ENCODE data around the gene DNMT3A.

DNMT3A gene

DNA sequence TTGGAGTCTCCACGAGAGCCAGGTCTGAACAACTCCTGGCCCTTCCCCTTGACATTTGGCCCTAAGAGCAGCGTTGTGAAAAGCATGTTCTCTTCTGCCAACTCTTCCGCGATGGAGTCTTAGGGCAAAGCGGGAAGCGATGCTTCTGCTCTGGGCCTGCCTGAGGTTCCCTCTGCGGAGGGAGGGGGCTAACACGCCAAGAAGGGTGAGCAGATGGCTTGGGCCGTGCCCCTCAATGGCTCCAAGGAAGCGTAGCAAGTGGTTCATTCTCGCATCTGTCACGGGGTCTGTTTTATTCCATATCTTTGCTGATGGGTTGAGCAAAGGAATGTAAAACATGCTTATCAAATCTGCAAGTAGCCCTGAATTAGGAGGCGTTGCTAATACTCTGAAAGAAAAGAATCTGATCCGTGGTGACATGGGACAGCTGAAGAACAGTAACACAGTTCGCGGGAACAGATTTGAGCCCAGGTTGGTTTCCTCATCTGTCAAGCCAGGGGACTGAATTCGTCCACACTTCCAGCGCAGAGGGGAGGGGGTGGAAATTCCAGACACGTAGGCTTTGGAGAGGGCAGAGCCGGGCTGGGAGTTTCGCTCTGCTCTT, 38.0 kb downstream of the DNMT3A start:
- no peak for TF ChIP-seq TAF1 (IDR thresholded peaks at IDR 0.05; ENCODE audit: borderline replicate concordance, insufficient read depth, low read length)

DNA sequence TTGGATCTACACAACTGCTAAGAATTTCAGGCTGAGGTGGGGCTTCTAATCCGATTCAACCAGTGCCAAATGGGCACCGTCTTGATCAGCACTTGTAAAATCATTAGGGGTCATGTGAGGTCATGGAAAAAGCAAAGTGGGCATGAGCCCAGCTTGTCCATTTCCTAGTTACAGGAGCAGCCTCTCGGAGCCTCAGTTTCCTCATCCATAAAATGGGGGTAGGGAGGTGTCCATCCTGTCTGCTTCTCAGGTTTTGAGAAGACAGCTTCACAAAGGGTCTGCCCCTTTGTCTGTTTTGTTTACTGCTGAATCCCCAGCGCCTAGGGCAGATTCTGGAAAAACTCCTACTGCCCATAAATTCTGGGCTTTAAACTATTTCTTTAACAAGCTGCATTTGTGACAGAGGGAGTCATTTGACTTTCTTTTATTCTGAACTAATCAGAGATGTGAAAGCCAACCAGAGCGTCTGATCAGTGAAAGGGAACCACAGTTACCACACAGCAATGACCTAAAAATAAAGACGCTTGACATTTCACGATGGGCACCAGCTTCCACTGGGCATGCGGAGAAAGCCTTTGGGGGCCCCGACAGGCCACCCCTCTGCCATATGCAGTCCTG, 38.9 kb downstream of the DNMT3A start:
- TF ChIP-seq TAF1 (IDR thresholded peaks at IDR 0.05; ENCODE audit: borderline replicate concordance, insufficient read depth, low read length): no peak
- TF ChIP-seq, protein P1, sequence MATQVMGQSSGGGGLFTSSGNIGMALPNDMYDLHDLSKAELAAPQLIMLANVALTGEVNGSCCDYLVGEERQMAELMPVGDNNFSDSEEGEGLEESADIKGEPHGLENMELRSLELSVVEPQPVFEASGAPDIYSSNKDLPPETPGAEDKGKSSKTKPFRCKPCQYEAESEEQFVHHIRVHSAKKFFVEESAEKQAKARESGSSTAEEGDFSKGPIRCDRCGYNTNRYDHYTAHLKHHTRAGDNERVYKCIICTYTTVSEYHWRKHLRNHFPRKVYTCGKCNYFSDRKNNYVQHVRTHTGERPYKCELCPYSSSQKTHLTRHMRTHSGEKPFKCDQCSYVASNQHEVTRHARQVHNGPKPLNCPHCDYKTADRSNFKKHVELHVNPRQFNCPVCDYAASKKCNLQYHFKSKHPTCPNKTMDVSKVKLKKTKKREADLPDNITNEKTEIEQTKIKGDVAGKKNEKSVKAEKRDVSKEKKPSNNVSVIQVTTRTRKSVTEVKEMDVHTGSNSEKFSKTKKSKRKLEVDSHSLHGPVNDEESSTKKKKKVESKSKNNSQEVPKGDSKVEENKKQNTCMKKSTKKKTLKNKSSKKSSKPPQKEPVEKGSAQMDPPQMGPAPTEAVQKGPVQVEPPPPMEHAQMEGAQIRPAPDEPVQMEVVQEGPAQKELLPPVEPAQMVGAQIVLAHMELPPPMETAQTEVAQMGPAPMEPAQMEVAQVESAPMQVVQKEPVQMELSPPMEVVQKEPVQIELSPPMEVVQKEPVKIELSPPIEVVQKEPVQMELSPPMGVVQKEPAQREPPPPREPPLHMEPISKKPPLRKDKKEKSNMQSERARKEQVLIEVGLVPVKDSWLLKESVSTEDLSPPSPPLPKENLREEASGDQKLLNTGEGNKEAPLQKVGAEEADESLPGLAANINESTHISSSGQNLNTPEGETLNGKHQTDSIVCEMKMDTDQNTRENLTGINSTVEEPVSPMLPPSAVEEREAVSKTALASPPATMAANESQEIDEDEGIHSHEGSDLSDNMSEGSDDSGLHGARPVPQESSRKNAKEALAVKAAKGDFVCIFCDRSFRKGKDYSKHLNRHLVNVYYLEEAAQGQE (IDR thresholded peaks at IDR 0.05; ENCODE audit: insufficient read depth in 1 of 2, low read depth in 2 of 2, low read length in 2 of 2): no peak
- TF ChIP-seq POLR2AphosphoS5 (IDR thresholded peaks at IDR 0.05; ENCODE audit: low read depth, low read length): no peak
- TF ChIP-seq FOXP2 (optimal IDR thresholded peaks at IDR 0.05; ENCODE audit: borderline replicate concordance, extremely low read depth, extremely low read length, insufficient read depth): no peak
- no peak for TF ChIP-seq SIN3A (IDR thresholded peaks at IDR 0.05; ENCODE audit: borderline replicate concordance, insufficient read depth, low read length)

DNA sequence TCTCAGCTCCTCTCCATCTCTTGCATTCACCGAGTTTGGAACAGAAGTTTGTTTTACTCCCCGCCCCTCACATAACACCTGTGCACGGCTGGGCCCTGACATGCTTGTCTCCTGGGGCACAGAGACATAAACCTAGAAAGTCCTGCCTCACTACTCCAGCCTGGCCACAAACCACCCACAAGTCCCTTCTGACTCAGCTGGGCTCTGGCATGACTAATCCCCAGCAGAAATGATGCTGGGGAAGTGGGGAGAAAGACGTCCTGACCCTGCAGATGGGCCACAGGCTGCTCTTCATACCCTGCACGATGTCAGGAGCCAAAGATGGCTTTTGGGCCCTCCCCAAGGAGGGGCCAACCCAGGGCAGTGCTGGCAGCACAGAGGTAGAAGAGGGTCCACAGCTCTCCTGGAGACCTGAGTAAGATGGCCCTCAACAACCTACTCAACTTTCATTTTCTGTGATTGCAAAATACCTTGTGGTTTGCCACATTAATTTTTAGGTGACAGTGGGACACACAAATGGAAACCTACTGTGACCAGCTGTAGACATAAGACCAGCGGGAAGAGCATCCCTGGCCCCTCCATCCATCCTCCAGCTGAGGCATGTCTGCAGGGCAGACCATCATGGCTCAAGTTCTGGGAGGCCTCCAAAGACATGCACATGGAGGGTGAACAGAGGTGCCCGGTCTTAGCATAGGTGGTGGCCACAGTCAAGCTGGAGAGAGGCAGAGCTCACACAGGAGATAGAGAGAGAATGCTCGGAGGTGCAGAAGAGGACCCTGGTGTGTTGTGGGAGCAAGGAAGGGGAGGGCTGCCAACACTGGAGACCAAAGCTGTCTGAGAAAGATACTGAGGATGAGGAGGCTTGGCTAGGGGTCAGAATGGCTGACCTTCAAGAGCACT, 40.0 kb downstream of the DNMT3A start:
- no peak for TF ChIP-seq SIN3A (IDR thresholded peaks at IDR 0.05; ENCODE audit: borderline replicate concordance, insufficient read depth, low read length)
- TF ChIP-seq, protein P1 (IDR thresholded peaks at IDR 0.05; ENCODE audit: insufficient read depth in 1 of 2, low read depth in 2 of 2, low read length in 2 of 2): no peak
- no peak for TF ChIP-seq FOXP2 (optimal IDR thresholded peaks at IDR 0.05; ENCODE audit: borderline replicate concordance, extremely low read depth, extremely low read length, insufficient read depth)

DNA sequence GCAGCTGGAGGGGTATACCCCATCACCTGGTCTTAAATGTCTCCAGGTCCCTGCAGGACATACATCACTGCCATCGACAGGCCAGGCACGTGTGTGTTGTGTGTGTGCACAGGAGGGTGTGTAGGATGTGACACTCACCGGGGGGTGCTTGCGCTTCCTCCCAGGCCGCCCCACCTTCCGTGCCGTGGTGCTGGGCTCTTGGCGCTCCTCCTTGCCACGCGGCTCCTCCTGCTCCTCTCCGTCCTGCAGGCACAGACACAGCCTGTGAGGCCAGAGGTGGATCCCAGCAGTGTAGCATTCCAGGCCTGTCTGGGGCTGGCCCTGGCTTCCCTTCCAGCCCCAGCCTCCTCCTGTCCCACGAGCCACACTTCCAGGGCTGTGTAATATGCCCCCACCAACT, 41.7 kb downstream of the DNMT3A start:
- no peak for TF ChIP-seq TAF1 (IDR thresholded peaks at IDR 0.05; ENCODE audit: borderline replicate concordance, insufficient read depth, low read length)
- TF ChIP-seq POLR2AphosphoS5 (IDR thresholded peaks at IDR 0.05; ENCODE audit: low read depth, low read length): no peak
- TF ChIP-seq, protein P1 (IDR thresholded peaks at IDR 0.05; ENCODE audit: insufficient read depth in 1 of 2, low read depth in 2 of 2, low read length in 2 of 2): no peak
- no peak for TF ChIP-seq SIN3A (IDR thresholded peaks at IDR 0.05; ENCODE audit: borderline replicate concordance, insufficient read depth, low read length)
- TF ChIP-seq FOXP2 (optimal IDR thresholded peaks at IDR 0.05; ENCODE audit: borderline replicate concordance, extremely low read depth, extremely low read length, insufficient read depth): no peak

DNA sequence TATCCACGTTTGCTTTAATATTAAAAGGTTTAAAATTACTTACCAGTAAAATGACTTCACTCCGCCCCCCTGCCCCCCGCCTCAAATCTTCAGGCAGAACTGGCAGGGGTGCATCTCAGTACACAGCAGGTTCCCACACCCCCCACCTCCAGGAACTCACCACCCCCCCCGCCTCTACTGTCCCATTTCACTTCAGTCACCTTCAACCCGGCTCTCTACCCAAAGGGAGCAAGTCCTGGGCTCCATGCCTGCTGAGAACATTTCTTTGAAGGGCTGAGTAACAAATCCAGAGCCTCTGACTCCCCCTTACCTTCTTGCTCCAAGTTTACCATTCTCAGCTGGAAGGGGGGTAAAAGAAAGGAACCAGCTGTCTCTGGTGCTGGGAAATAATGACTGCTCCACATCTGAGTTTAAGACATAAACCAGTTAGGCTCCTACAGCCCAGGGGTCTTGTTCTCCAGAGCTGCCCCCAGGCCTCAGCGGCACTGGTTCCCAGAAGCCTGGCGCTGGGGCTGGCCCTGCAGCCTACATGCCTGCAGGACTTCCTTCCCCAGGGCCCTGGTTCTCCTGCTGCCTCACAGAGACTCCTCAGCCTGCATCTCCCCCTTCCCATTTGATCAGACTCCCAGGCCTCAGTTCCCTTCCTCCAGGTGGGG, 42.8 kb downstream of the DNMT3A start:
- TF ChIP-seq TAF1 (IDR thresholded peaks at IDR 0.05; ENCODE audit: borderline replicate concordance, insufficient read depth, low read length): no peak
- TF ChIP-seq, protein P1 (IDR thresholded peaks at IDR 0.05; ENCODE audit: insufficient read depth in 1 of 2, low read depth in 2 of 2, low read length in 2 of 2): no peak
